Measurements from ENCODE around the gene TRAF3IP1. TPM values are rescaled to one million over a fixed set of nuclear protein-coding genes. Genes with fewer than 3 reads are reported as not detected.

The TRAF3IP1 gene
- total RNA-seq, 2 donors from 2014 or later = 16.2 to 18.5 TPM

GRCh38 chr2:238381341-238382115, 61.2 kb downstream of the TRAF3IP1 start:
- no peak for TF ChIP-seq CTCF (IDR thresholded peaks at IDR 0.05)
- intact Hi-C loops (cut with DNase I) = no loop called here
- H3K27me3 ChIP-seq = no peaks in the 10 kb centered on the region
- DNase-seq = no peak
- H3K4me1 ChIP-seq = no peaks in the 10 kb centered on the region
- H3K36me3 ChIP-seq = no peaks in the 10 kb centered on the region
- no peak overlapping the region for H3K27ac ChIP-seq
- H3K9me3 ChIP-seq = no peaks in the 10 kb centered on the region
- H3K9ac ChIP-seq (ENCODE audit: low read depth in 2 of 2, low read length in 2 of 2) = no peak overlapping the region
- no peak overlapping the region for H3K4me3 ChIP-seq

GRCh38 chr2:238382381-238382781, 62.1 kb downstream of the TRAF3IP1 start:
- Histone ChIP-seq H3K27ac (no peak overlapping the region), H3K9me3 (no peaks in the 10 kb centered on the region), H3K9ac (ENCODE audit: low read depth in 2 of 2, low read length in 2 of 2) (no peak overlapping the region), H3K4me1 (no peaks in the 10 kb centered on the region), H3K36me3 (no peaks in the 10 kb centered on the region), H3K27me3 (no peaks in the 10 kb centered on the region), H3K4me3 (no peak overlapping the region)
- no peak for TF ChIP-seq CTCF (IDR thresholded peaks at IDR 0.05)
- DNase-seq = no peak
- intact Hi-C loops (cut with DNase I) = no loop called here

- DNase-seq = no peak
- Histone ChIP-seq H3K9me3 (no peaks in the 10 kb centered on the region), H3K36me3 (no peaks in the 10 kb centered on the region), H3K4me1 (no peaks in the 10 kb centered on the region), H3K9ac (ENCODE audit: low read depth in 2 of 2, low read length in 2 of 2) (no peak overlapping the region), H3K4me3 (no peak overlapping the region), H3K27ac (no peak overlapping the region), H3K27me3 (no peaks in the 10 kb centered on the region)
- intact Hi-C loops (cut with DNase I) = no loop called here
- no peak for TF ChIP-seq CTCF (IDR thresholded peaks at IDR 0.05)
These were observed 62.8 kb downstream of the TRAF3IP1 start for GRCh38 chr2:238383135-238383534.

GRCh38 chr2:238383743-238384380, 63.5 kb downstream of the TRAF3IP1 start:
- TF ChIP-seq CTCF (IDR thresholded peaks at IDR 0.05) = no peak
- no peak for DNase-seq
- no peak overlapping the region for H3K27ac ChIP-seq
- no peaks in the 10 kb centered on the region for H3K9me3 ChIP-seq
- H3K4me1 ChIP-seq = no peaks in the 10 kb centered on the region
- intact Hi-C loops (cut with DNase I) = no loop called here
- H3K9ac ChIP-seq (ENCODE audit: low read depth in 2 of 2, low read length in 2 of 2) = no peak overlapping the region
- no peaks in the 10 kb centered on the region for H3K27me3 ChIP-seq
- no peaks in the 10 kb centered on the region for H3K36me3 ChIP-seq
- no peak overlapping the region for H3K4me3 ChIP-seq

- Histone ChIP-seq H3K36me3 (no peaks in the 10 kb centered on the region), H3K27me3 (no peaks in the 10 kb centered on the region), H3K4me3 (no peak overlapping the region), H3K4me1 (no peaks in the 10 kb centered on the region), H3K27ac (no peak overlapping the region), H3K9me3 (no peaks in the 10 kb centered on the region), H3K9ac (ENCODE audit: low read depth in 2 of 2, low read length in 2 of 2) (no peak overlapping the region)
- no peak for DNase-seq
- TF ChIP-seq CTCF (IDR thresholded peaks at IDR 0.05) = no peak
- intact Hi-C loops (cut with DNase I) = no loop called here
These were observed 67.0 kb downstream of the TRAF3IP1 start for GRCh38 chr2:238387332-238387731.

Measured in colonic mucosa (tissue), 4 donors.